ENCODE data around the gene CPNE6. TPM values are rescaled to one million over a fixed set of nuclear protein-coding genes. Genes with fewer than 3 reads are reported as not detected.

Gene CPNE6
- total RNA-seq, 1 experiment from 2014 or later, result not detected

- H3T11ph ChIP-seq (ENCODE audit: low read length), result no peak overlapping the region
- H4K5ac ChIP-seq (ENCODE audit: insufficient read length, low read depth, low read length), result no peak overlapping the region
- no peak overlapping the region for H3K4ac ChIP-seq (ENCODE audit: low read depth, low read length)
- no peak overlapping the region for H2BK12ac ChIP-seq (ENCODE audit: insufficient read length, low read depth, low read length)
- no peaks in the 10 kb centered on the region for H3K9me3 ChIP-seq (ENCODE audit: control insufficient read depth, low read depth, low read length)
- no peak overlapping the region for H3K9ac ChIP-seq (ENCODE audit: extremely low read depth, insufficient read length, low read length)
- Mint-ChIP-seq H3K4me1 (peaks cover 5 to 11% of the 10 kb centered on the region in 2 experiments), H3K36me3 (ENCODE audit: insufficient read depth in 1 of 3, low read depth in 3 of 3) (peaks cover 71 to 86% (median 77%) of the 10 kb centered on the region in 3 experiments), H3K9me3 (peaks cover 18 to 19% of the 10 kb centered on the region in 2 experiments), H3K27me3 (ENCODE audit: low read depth) (no peaks in the 10 kb centered on the region; the same call in 1 of the 2 replicates), H3K27ac (no peak overlapping the region), H3K4me3 (no peak overlapping the region)
- no peaks in the 10 kb centered on the region for H4K20me1 ChIP-seq (ENCODE audit: control insufficient read depth, insufficient read depth, insufficient read length)
- peaks cover under 1% of the 10 kb centered on the region for H3K23me2 ChIP-seq (ENCODE audit: insufficient read length, low read depth, low read length, poor library complexity, severe bottlenecking)
- no peak overlapping the region for H2BK20ac ChIP-seq (ENCODE audit: low read depth, low read length, poor library complexity, severe bottlenecking)
- no peak overlapping the region for H3K27ac ChIP-seq (ENCODE audit: insufficient read length, low read depth, low read length)
- no peak overlapping the region for H4K8ac ChIP-seq (replicated peaks; ENCODE audit: insufficient read length, low read depth, low read length)
- no peak overlapping the region for H2AK5ac ChIP-seq (ENCODE audit: insufficient read length, low read length)
- no peak overlapping the region for H4K91ac ChIP-seq (ENCODE audit: insufficient read length, low read depth, low read length)
- H2AFZ ChIP-seq (ENCODE audit: low read length), result no peak overlapping the region
- no peaks in the 10 kb centered on the region for H3K4me1 ChIP-seq (ENCODE audit: insufficient read depth, low read length)
- H3K4me2 ChIP-seq (ENCODE audit: insufficient read depth, insufficient read length, low read length), result no peak overlapping the region
- DNase-seq, result no peak
- no peak overlapping the region for H2BK15ac ChIP-seq (ENCODE audit: low read depth, low read length)
- no peaks in the 10 kb centered on the region for H3K27me3 ChIP-seq (ENCODE audit: insufficient read depth, low read length)
- H3K18ac ChIP-seq (ENCODE audit: insufficient read length, low read depth, low read length), result no peak overlapping the region
- no CpG with 5 or more reads among the region's 4 CpGs for WGBS (ENCODE audit: extremely low coverage, insufficient read length, low lambda C conversion rate)
- H3K23ac ChIP-seq (ENCODE audit: insufficient read length, low read depth, low read length), result no peak overlapping the region
- no peaks in the 10 kb centered on the region for H3K79me1 ChIP-seq (ENCODE audit: insufficient read depth, low read depth, low read length, poor library complexity, severe bottlenecking)
- H3K56ac ChIP-seq (ENCODE audit: insufficient read length, low read depth, low read length), result no peak overlapping the region
- no peak for TF ChIP-seq CTCF (conservative IDR thresholded peaks at IDR 0.05)
- no peaks in the 10 kb centered on the region; the same call in 1 of the 2 replicates for H3K79me2 ChIP-seq (ENCODE audit: insufficient read depth, low read length)
- H3K14ac ChIP-seq (ENCODE audit: insufficient read depth, low read length), result no peak overlapping the region
- H2BK120ac ChIP-seq (ENCODE audit: low read depth, low read length, poor library complexity, severe bottlenecking), result no peak overlapping the region
- no peak overlapping the region for H2BK5ac ChIP-seq (ENCODE audit: insufficient read length, low read length)
These were observed 29.0 kb downstream of the CPNE6 start for GRCh38 chr14:24100197-24100981.

Measured in H9 (cell line).